Measurements from ENCODE around the gene DVL3.

The DVL3 gene

GRCh38 chr3:184143327-184143726, 11.8 kb upstream of the DVL3 start:
- Histone ChIP-seq H3K9me3 (ENCODE audit: control insufficient read depth, low read length) (no peaks in the 10 kb centered on the region), H3K27me3 (ENCODE audit: control insufficient read depth, insufficient read depth, low read length) (no peaks in the 10 kb centered on the region), H3K36me3 (ENCODE audit: control insufficient read depth, insufficient read depth, low read length) (no peaks in the 10 kb centered on the region), H2AFZ (no peak overlapping the region), H3K27ac (no peak overlapping the region), H3K4me1 (no peaks in the 10 kb centered on the region), H3K4me2 (ENCODE audit: low read length) (no peak overlapping the region), H3K4me3 (ENCODE audit: low read depth, low read length) (no peak overlapping the region), H3K79me2 (peaks cover 4% of the 10 kb centered on the region), H3K9ac (no peak overlapping the region)
- TF ChIP-seq CTCF (IDR thresholded peaks at IDR 0.05) = no peak

- no peak overlapping the region for H3K27ac ChIP-seq
- TF ChIP-seq CTCF (IDR thresholded peaks at IDR 0.05) = no peak
- H3K9ac ChIP-seq = no peak overlapping the region
- H3K9me3 ChIP-seq (ENCODE audit: control insufficient read depth, low read length) = no peaks in the 10 kb centered on the region
- no peaks in the 10 kb centered on the region for H3K4me1 ChIP-seq
- no peak overlapping the region for H3K4me2 ChIP-seq (ENCODE audit: low read length)
- H3K36me3 ChIP-seq (ENCODE audit: control insufficient read depth, insufficient read depth, low read length) = no peaks in the 10 kb centered on the region
- no peaks in the 10 kb centered on the region for H3K27me3 ChIP-seq (ENCODE audit: control insufficient read depth, insufficient read depth, low read length)
- H2AFZ ChIP-seq = no peak overlapping the region
- no peaks in the 10 kb centered on the region for H3K79me2 ChIP-seq
- no peak overlapping the region for H3K4me3 ChIP-seq (ENCODE audit: low read depth, low read length)
These were observed 10.7 kb upstream of the DVL3 start for GRCh38 chr3:184144505-184144904.

GRCh38 chr3:184145111-184145524, 10.1 kb upstream of the DVL3 start:
- Histone ChIP-seq H3K27me3 (ENCODE audit: control insufficient read depth, insufficient read depth, low read length) (no peaks in the 10 kb centered on the region), H2AFZ (no peak overlapping the region), H3K4me1 (no peaks in the 10 kb centered on the region), H3K4me2 (ENCODE audit: low read length) (no peak overlapping the region), H3K79me2 (no peaks in the 10 kb centered on the region), H3K9me3 (ENCODE audit: control insufficient read depth, low read length) (no peaks in the 10 kb centered on the region), H3K36me3 (ENCODE audit: control insufficient read depth, insufficient read depth, low read length) (no peaks in the 10 kb centered on the region), H3K9ac (no peak overlapping the region), H3K27ac (no peak overlapping the region), H3K4me3 (ENCODE audit: low read depth, low read length) (no peak overlapping the region)
- TF ChIP-seq CTCF (IDR thresholded peaks at IDR 0.05) = peak; percentile 78

- Histone ChIP-seq H3K4me3 (ENCODE audit: low read depth, low read length) (no peak overlapping the region), H3K4me2 (ENCODE audit: low read length) (no peak overlapping the region), H3K79me2 (no peaks in the 10 kb centered on the region), H3K9ac (no peak overlapping the region), H3K4me1 (no peaks in the 10 kb centered on the region), H3K9me3 (ENCODE audit: control insufficient read depth, low read length) (no peaks in the 10 kb centered on the region), H3K27ac (no peak overlapping the region), H2AFZ (no peak overlapping the region), H3K27me3 (ENCODE audit: control insufficient read depth, insufficient read depth, low read length) (no peaks in the 10 kb centered on the region), H3K36me3 (ENCODE audit: control insufficient read depth, insufficient read depth, low read length) (no peaks in the 10 kb centered on the region)
- TF ChIP-seq CTCF (IDR thresholded peaks at IDR 0.05) = no peak
These were observed 9.4 kb upstream of the DVL3 start for GRCh38 chr3:184145751-184146270.

- Histone ChIP-seq H3K9me3 (ENCODE audit: control insufficient read depth, low read length) (no peaks in the 10 kb centered on the region), H3K4me3 (ENCODE audit: low read depth, low read length) (no peak overlapping the region), H3K79me2 (no peaks in the 10 kb centered on the region), H3K4me2 (ENCODE audit: low read length) (no peak overlapping the region), H3K36me3 (ENCODE audit: control insufficient read depth, insufficient read depth, low read length) (no peaks in the 10 kb centered on the region), H2AFZ (no peak overlapping the region), H3K9ac (no peak overlapping the region), H3K27me3 (ENCODE audit: control insufficient read depth, insufficient read depth, low read length) (no peaks in the 10 kb centered on the region), H3K4me1 (no peaks in the 10 kb centered on the region), H3K27ac (no peak overlapping the region)
- no peak for TF ChIP-seq CTCF (IDR thresholded peaks at IDR 0.05)
These were observed 7.1 kb upstream of the DVL3 start for GRCh38 chr3:184148076-184148475.
